ENCODE data around the gene CHD2.

The CHD2 gene

GRCh38 chr15:92891533-92892200 is 8.5 kb upstream of the CHD2 start:
- H3K9me3 ChIP-seq (ENCODE audit: control insufficient read depth, insufficient read depth, low read length): no peaks in the 10 kb centered on the region
- no peaks in the 10 kb centered on the region for H3K9me2 ChIP-seq (replicated peaks; ENCODE audit: control insufficient read depth, low read length)
- H3K4me3 ChIP-seq (ENCODE audit: low read length): no peak overlapping the region
- no peak overlapping the region for H3K27ac ChIP-seq (ENCODE audit: low read depth, low read length)
- TF ChIP-seq, protein P1, sequence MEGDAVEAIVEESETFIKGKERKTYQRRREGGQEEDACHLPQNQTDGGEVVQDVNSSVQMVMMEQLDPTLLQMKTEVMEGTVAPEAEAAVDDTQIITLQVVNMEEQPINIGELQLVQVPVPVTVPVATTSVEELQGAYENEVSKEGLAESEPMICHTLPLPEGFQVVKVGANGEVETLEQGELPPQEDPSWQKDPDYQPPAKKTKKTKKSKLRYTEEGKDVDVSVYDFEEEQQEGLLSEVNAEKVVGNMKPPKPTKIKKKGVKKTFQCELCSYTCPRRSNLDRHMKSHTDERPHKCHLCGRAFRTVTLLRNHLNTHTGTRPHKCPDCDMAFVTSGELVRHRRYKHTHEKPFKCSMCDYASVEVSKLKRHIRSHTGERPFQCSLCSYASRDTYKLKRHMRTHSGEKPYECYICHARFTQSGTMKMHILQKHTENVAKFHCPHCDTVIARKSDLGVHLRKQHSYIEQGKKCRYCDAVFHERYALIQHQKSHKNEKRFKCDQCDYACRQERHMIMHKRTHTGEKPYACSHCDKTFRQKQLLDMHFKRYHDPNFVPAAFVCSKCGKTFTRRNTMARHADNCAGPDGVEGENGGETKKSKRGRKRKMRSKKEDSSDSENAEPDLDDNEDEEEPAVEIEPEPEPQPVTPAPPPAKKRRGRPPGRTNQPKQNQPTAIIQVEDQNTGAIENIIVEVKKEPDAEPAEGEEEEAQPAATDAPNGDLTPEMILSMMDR (IDR thresholded peaks at IDR 0.05; ENCODE audit: low read depth, low read length, poor library complexity, severe bottlenecking): no peak
- TF ChIP-seq EZH2phosphoT487 (IDR thresholded peaks at IDR 0.05; ENCODE audit: borderline replicate concordance, low read length): no peak
- H3K27me3 ChIP-seq (ENCODE audit: control insufficient read depth, low read length): no peaks in the 10 kb centered on the region
- peaks cover 99% of the 10 kb centered on the region for H3K79me2 ChIP-seq (ENCODE audit: control insufficient read depth, low read length)
- H4K20me1 ChIP-seq (ENCODE audit: control insufficient read depth, insufficient read depth, low read depth, low read length): peaks cover 3% of the 10 kb centered on the region; the same call in 1 of the 2 replicates
- H3K4me1 ChIP-seq (ENCODE audit: control insufficient read depth, low read length): peaks cover 21% of the 10 kb centered on the region
- H3K36me3 ChIP-seq (ENCODE audit: control insufficient read depth, low read length): peaks cover 97% of the 10 kb centered on the region
- H3K4me2 ChIP-seq (ENCODE audit: low read length): no peak overlapping the region
- peaks cover 53% of the 10 kb centered on the region for H3F3A ChIP-seq (ENCODE audit: control insufficient read depth, insufficient read depth)

GRCh38 chr15:92892201-92892555 is 7.9 kb upstream of the CHD2 start:
- Histone ChIP-seq H3K36me3 (ENCODE audit: control insufficient read depth, low read length) (peaks cover 97% of the 10 kb centered on the region), H3K4me3 (ENCODE audit: low read length) (no peak overlapping the region), H4K20me1 (ENCODE audit: control insufficient read depth, insufficient read depth, low read depth, low read length) (peaks cover 3% of the 10 kb centered on the region; the same call in 1 of the 2 replicates), H3K9me3 (ENCODE audit: control insufficient read depth, insufficient read depth, low read length) (no peaks in the 10 kb centered on the region), H3K27me3 (ENCODE audit: control insufficient read depth, low read length) (no peaks in the 10 kb centered on the region), H3K4me1 (ENCODE audit: control insufficient read depth, low read length) (peaks cover 16% of the 10 kb centered on the region), H3K4me2 (ENCODE audit: low read length) (no peak overlapping the region), H3K79me2 (ENCODE audit: control insufficient read depth, low read length) (peaks cover 99% of the 10 kb centered on the region), H3F3A (ENCODE audit: control insufficient read depth, insufficient read depth) (peaks cover 56% of the 10 kb centered on the region), H3K9me2 (replicated peaks; ENCODE audit: control insufficient read depth, low read length) (no peaks in the 10 kb centered on the region), H3K27ac (ENCODE audit: low read depth, low read length) (no peak overlapping the region)
- no peak for TF ChIP-seq EZH2phosphoT487 (IDR thresholded peaks at IDR 0.05; ENCODE audit: borderline replicate concordance, low read length)
- TF ChIP-seq, protein P1 (IDR thresholded peaks at IDR 0.05; ENCODE audit: low read depth, low read length, poor library complexity, severe bottlenecking): no peak

- peaks cover 97% of the 10 kb centered on the region for H3K36me3 ChIP-seq (ENCODE audit: control insufficient read depth, low read length)
- no peak overlapping the region for H3K27ac ChIP-seq (ENCODE audit: low read depth, low read length)
- H3K79me2 ChIP-seq (ENCODE audit: control insufficient read depth, low read length): peaks cover 99% of the 10 kb centered on the region
- H3K4me1 ChIP-seq (ENCODE audit: control insufficient read depth, low read length): peaks cover 15% of the 10 kb centered on the region
- TF ChIP-seq, protein P1 (IDR thresholded peaks at IDR 0.05; ENCODE audit: low read depth, low read length, poor library complexity, severe bottlenecking): no peak
- H3K27me3 ChIP-seq (ENCODE audit: control insufficient read depth, low read length): no peaks in the 10 kb centered on the region
- H3K9me3 ChIP-seq (ENCODE audit: control insufficient read depth, insufficient read depth, low read length): no peaks in the 10 kb centered on the region
- H3K4me3 ChIP-seq (ENCODE audit: low read length): no peak overlapping the region
- no peaks in the 10 kb centered on the region for H3K9me2 ChIP-seq (replicated peaks; ENCODE audit: control insufficient read depth, low read length)
- peaks cover 62% of the 10 kb centered on the region for H3F3A ChIP-seq (ENCODE audit: control insufficient read depth, insufficient read depth)
- peaks cover 1% of the 10 kb centered on the region; the same call in 1 of the 2 replicates for H4K20me1 ChIP-seq (ENCODE audit: control insufficient read depth, insufficient read depth, low read depth, low read length)
- no peak overlapping the region for H3K4me2 ChIP-seq (ENCODE audit: low read length)
These were observed 6.9 kb upstream of the CHD2 start for GRCh38 chr15:92893200-92893599.
